Esophagus squamous epithelium (tissue), 4 donors: ENCODE results near the gene GNLY.

Experiments
- CTCF ChIP-seq, 6 experiments: fragments of 450-650 bp in 4 of 6; fragments of 200-600 bp in 2 of 6; sonication (generic) in 2 of 6; IDR thresholded peaks; one replicate each; pipeline ENCODE4 v1.5.1; 2016 to 2019; ENCODE audit warnings: antibody characterized with exemption in 6 of 6, mild to moderate bottlenecking in 4 of 6, moderate library complexity in 4 of 6
- POLR2A ChIP-seq, 4 donors: fragments of 450-650 bp; IDR thresholded peaks; one replicate each; pipeline ENCODE4 v1.6.1; 2017; ENCODE audit warnings: antibody characterized with exemption in 4 of 4, mild to moderate bottlenecking in 4 of 4, moderate library complexity in 3 of 4

GRCh38 chr2:85713836-85714235, 19.7 kb downstream of the GNLY start:
- TF ChIP-seq CTCF (IDR thresholded peaks at IDR 0.05) (no peak), POLR2A (IDR thresholded peaks at IDR 0.05) (no peak)
